Non-pigmented ciliary epithelial cell (primary cell): ENCODE results near the gene TIGD2.

ENCODE experiments used
- DNase-seq: peaks from one replicate; pipeline ENCODE4 v3.0.0-alpha.2; 2010; ENCODE audit warnings: low read depth

The TIGD2 gene

DNA sequence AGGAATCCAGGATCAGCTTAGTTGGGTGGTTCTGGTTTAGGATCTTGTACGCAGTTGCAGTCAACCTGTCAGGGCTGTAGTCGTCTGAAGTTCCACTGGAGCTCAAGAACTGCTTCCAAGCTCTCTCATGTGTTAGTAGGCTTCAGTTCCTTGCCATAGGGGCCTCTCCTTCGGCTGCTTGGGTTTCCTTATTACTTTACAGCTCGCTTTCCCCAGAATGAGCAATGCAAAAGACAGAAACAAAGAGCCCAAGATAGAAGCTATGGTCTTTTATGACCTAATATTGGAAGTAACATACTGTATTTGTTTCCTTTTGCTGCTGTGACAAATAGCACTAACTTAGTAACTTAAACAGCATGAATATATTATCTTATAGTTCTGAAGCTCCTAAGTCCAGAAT lies 51.7 kb downstream of the TIGD2 start:
- DNase-seq: no peak

DNA sequence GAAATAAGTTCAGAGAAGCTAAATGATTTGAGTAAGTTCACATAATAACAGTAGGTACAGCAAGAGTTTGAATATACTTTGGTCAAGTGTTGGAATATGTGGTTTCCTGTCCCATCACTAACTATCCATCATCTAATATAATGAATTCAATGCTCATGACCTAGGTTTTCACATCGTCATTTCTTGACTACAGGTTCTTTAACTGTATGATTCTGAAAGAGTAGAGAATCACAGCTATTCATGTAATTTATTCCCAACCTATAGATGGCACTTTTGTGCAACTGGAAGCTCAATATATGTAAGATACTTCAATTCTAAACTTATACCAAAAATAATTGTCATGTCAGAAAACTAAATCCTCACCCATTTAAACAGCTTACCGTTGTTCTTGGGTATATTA lies 53.1 kb downstream of the TIGD2 start:
- no peak for DNase-seq
